Mucosa of rectum (tissue), 2 donors: Measurements from ENCODE around the gene GGPS1.
"Not testable (repeated sequence)": the region's sequence is repeated elsewhere in the genome, so short reads cannot be mapped to it uniquely, and the experiment has no call there.

ENCODE experiments used
- H3K27ac ChIP-seq, 2 donors: one replicate each; pipeline ENCODE4 v1.7.0; 2013; ENCODE audit warnings: inconsistent platforms in 2 of 2, low read depth in 2 of 2, low read length in 2 of 2
- H3K27me3 ChIP-seq, 2 donors: one replicate each; pipeline ENCODE4 v1.7.0; 2013; ENCODE audit warnings: low read length in 2 of 2; ENCODE audit not compliant: control insufficient read depth in 2 of 2, insufficient read depth in 2 of 2
- H3K36me3 ChIP-seq, 2 donors: one replicate each; pipeline ENCODE4 v1.7.0; 2013; ENCODE audit warnings: low read length in 2 of 2; ENCODE audit not compliant: control insufficient read depth in 2 of 2, insufficient read depth in 2 of 2
- H3K4me1 ChIP-seq, 2 donors: one replicate each; pipeline ENCODE4 v1.7.0; 2013; ENCODE audit warnings: low read length in 2 of 2, mild to moderate bottlenecking in 1 of 2; ENCODE audit not compliant: control insufficient read depth in 2 of 2, insufficient read depth in 2 of 2
- H3K4me3 ChIP-seq, 2 donors: one replicate each; pipeline ENCODE4 v1.7.0; 2013; ENCODE audit warnings: low read length in 2 of 2
- H3K9ac ChIP-seq, 2 donors: one replicate each; pipeline ENCODE4 v1.7.0; 2013; ENCODE audit warnings: low read length in 2 of 2, low read depth in 1 of 2, mild to moderate bottlenecking in 1 of 2
- H3K9me3 ChIP-seq, 2 donors: one replicate each; pipeline ENCODE4 v1.7.0; 2013; ENCODE audit warnings: low read length in 2 of 2; ENCODE audit not compliant: control insufficient read depth in 2 of 2
- donor health status: healthy.
- donor health status: Normal muscosa, but diverticular disease.

The GGPS1 gene

GRCh38 chr1:235364189-235364588 lies 35.8 kb downstream of the GGPS1 start:
- not testable (repeated sequence) for H3K36me3 ChIP-seq, H3K27ac ChIP-seq, H3K27me3 ChIP-seq, H3K4me1 ChIP-seq, H3K4me3 ChIP-seq, H3K9ac ChIP-seq, H3K9me3 ChIP-seq

- Histone ChIP-seq H3K4me3 (no peak overlapping the region), H3K36me3 (no peaks in the 10 kb centered on the region), H3K4me1 (peaks cover 0 to 4% of the 10 kb centered on the region in 2 donors), H3K9ac (peak overlapping the region in 1 of 2 donors; percentile 84), H3K27me3 (no peaks in the 10 kb centered on the region), H3K27ac (no peak overlapping the region), H3K9me3 (no peaks in the 10 kb centered on the region)
Measured at GRCh38 chr1:235366286-235366685, 37.9 kb downstream of the GGPS1 start.

GRCh38 chr1:235367000-235367908 lies 38.9 kb downstream of the GGPS1 start, which contains the start of gene TBCE:
Gene TBCE, plus strand, starts transcription at chr1:235367427. Its CDS starts 12,623 bp downstream, at chr1:235380050.
- H3K36me3 ChIP-seq: no peaks in the 10 kb centered on the region
- H3K27ac ChIP-seq: peak within 1 kb of the TSS; percentile 86 to 89
- H3K27me3 ChIP-seq: no peaks in the 10 kb centered on the region
- peak within 1 kb of the TSS; percentile 79 to 84 for H3K9ac ChIP-seq
- H3K9me3 ChIP-seq: no peaks in the 10 kb centered on the region
- peak within 1 kb of the TSS; percentile 87 for H3K4me3 ChIP-seq
- peaks cover 0 to 4% of the 10 kb centered on the region in 2 donors for H3K4me1 ChIP-seq

- no peak overlapping the region for H3K27ac ChIP-seq
Measured at GRCh38 chr1:235368428-235368827, 40.1 kb downstream of the GGPS1 start.

GRCh38 chr1:235369802-235370201 lies 41.4 kb downstream of the GGPS1 start:
- Histone ChIP-seq H3K27ac (no peak overlapping the region), H3K27me3 (no peaks in the 10 kb centered on the region), H3K9ac (no peak overlapping the region), H3K4me1 (peaks cover 0 to 4% of the 10 kb centered on the region in 2 donors), H3K4me3 (no peak overlapping the region), H3K36me3 (no peaks in the 10 kb centered on the region), H3K9me3 (no peaks in the 10 kb centered on the region)

More at GRCh38 chr1:235368428-235368827, 40.1 kb downstream of the GGPS1 start:
- no peak overlapping the region for H3K9ac ChIP-seq
- no peaks in the 10 kb centered on the region for H3K27me3 ChIP-seq
- H3K4me3 ChIP-seq: peak overlapping the region in 1 of 2 donors; percentile 87
- H3K9me3 ChIP-seq: no peaks in the 10 kb centered on the region
- H3K4me1 ChIP-seq: peaks cover 0 to 4% of the 10 kb centered on the region in 2 donors
- H3K36me3 ChIP-seq: no peaks in the 10 kb centered on the region

GRCh38 chr1:235375919-235376605 lies 47.7 kb downstream of the GGPS1 start:
- Histone ChIP-seq H3K27ac (no peak overlapping the region), H3K9ac (no peak overlapping the region), H3K4me1 (no peaks in the 10 kb centered on the region), H3K27me3 (no peaks in the 10 kb centered on the region), H3K9me3 (no peaks in the 10 kb centered on the region), H3K4me3 (no peak overlapping the region), H3K36me3 (peaks cover under 1 to 4% of the 10 kb centered on the region in 2 donors)

GRCh38 chr1:235378134-235378735 lies 49.9 kb downstream of the GGPS1 start:
- H3K27ac ChIP-seq, H3K9me3 ChIP-seq, H3K36me3 ChIP-seq, H3K4me3 ChIP-seq, H3K27me3 ChIP-seq, H3K4me1 ChIP-seq, H3K9ac ChIP-seq: not testable (repeated sequence)

GRCh38 chr1:235381955-235382739 lies 53.8 kb downstream of the GGPS1 start:
- not testable (repeated sequence) for H3K36me3 ChIP-seq, H3K4me1 ChIP-seq, H3K9me3 ChIP-seq, H3K27me3 ChIP-seq, H3K4me3 ChIP-seq, H3K9ac ChIP-seq, H3K27ac ChIP-seq

- not testable (repeated sequence) for H3K4me1 ChIP-seq, H3K27me3 ChIP-seq, H3K9me3 ChIP-seq, H3K36me3 ChIP-seq, H3K27ac ChIP-seq, H3K9ac ChIP-seq, H3K4me3 ChIP-seq
Measured at GRCh38 chr1:235385633-235386032, 57.3 kb downstream of the GGPS1 start.
